ENCODE results near the gene CD44.

The CD44 gene

DNA sequence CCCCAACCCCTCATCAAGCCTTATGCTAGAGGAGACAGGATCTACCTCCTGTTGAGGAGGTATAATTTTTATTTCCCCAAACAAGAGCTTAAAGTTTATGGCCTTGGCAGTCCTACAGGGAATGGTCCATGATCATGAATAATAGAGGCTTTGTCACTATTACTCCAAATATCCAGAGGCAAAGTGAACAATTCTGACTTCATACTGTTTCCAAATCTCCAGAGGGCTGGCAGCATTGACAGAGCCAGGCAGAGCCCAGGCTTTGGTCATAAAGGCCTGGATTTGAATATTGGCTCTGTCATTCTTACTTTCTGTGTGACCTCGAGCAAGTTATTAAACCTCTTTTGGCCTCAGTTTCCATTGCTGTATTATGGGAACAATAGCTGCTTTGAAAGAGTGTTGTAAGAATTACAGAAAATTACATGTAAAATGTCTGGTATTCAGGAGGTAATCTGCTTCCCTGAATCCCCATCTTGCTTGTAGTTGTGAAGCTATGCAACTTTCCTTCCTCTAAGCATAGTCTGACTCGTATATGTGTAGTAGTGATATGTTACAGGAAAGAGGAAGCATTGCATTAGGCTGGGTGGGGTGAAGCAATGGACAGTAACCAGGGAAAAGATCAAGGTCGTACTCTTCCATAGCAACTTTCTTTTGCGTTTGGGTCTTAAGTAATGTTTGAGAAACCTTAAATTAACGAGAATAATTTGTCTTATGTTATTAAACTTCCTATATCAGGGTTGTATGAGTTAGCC, 88.8 kb downstream of the CD44 start:
- no peak overlapping the region for H3K4me3 Mint-ChIP-seq

DNA sequence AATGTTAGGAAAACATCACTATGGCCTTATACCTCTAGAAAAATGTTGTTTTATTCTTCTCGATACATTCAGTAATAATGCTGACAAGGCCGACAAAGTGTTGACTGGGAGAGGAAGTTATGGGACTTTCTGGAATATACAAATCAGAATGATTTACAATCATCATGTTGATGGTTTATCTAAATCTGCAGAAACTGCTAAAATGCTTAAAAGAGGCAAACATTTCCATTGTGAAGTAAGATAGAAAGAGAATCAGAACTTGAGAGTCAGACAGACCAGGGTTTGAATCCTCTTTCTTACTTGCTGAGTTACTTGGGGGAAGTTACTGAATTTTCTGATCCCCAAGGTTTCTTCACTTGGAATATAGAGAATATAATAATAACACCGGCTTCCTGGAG, 89.4 kb downstream of the CD44 start:
- no peak for DNase-seq
- Mint-ChIP-seq H3K27ac (no peak overlapping the region), H3K36me3 (ENCODE audit: low read depth) (peaks cover 97% of the 10 kb centered on the region), H3K4me3 (no peak overlapping the region), H3K9me3 (peaks cover 7% of the 10 kb centered on the region), H3K4me1 (ENCODE audit: low read depth) (peaks cover 34% of the 10 kb centered on the region), H3K27me3 (no peaks in the 10 kb centered on the region)

More for the DNA sequence above, 88.8 kb downstream of the CD44 start:
- no peaks in the 10 kb centered on the region for H3K27me3 Mint-ChIP-seq
- peaks cover 100% of the 10 kb centered on the region for H3K36me3 Mint-ChIP-seq (ENCODE audit: low read depth)
- no peak for DNase-seq
- peak overlapping the region; percentile 83 for H3K27ac Mint-ChIP-seq
- H3K9me3 Mint-ChIP-seq, result peaks cover 7% of the 10 kb centered on the region
- H3K4me1 Mint-ChIP-seq (ENCODE audit: low read depth), result peaks cover 32% of the 10 kb centered on the region

DNA sequence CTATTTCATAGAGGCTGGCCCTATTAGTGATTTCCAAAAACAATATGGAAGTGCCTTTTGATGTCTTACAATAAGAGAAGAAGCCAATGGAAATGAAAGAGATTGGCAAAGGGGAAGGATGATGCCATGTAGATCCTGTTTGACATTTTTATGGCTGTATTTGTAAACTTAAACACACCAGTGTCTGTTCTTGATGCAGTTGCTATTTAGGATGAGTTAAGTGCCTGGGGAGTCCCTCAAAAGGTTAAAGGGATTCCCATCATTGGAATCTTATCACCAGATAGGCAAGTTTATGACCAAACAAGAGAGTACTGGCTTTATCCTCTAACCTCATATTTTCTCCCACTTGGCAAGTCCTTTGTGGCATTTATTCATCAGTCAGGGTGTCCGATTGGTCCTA, 91.4 kb downstream of the CD44 start:
- H3K27me3 Mint-ChIP-seq, result no peaks in the 10 kb centered on the region
- H3K4me3 Mint-ChIP-seq, result no peak overlapping the region
- H3K36me3 Mint-ChIP-seq (ENCODE audit: low read depth), result peaks cover 88% of the 10 kb centered on the region
- peak overlapping the region; percentile 19 for H3K27ac Mint-ChIP-seq
- H3K9me3 Mint-ChIP-seq, result peaks cover 23% of the 10 kb centered on the region
- no peak for DNase-seq
- H3K4me1 Mint-ChIP-seq (ENCODE audit: low read depth), result peaks cover 52% of the 10 kb centered on the region

DNA sequence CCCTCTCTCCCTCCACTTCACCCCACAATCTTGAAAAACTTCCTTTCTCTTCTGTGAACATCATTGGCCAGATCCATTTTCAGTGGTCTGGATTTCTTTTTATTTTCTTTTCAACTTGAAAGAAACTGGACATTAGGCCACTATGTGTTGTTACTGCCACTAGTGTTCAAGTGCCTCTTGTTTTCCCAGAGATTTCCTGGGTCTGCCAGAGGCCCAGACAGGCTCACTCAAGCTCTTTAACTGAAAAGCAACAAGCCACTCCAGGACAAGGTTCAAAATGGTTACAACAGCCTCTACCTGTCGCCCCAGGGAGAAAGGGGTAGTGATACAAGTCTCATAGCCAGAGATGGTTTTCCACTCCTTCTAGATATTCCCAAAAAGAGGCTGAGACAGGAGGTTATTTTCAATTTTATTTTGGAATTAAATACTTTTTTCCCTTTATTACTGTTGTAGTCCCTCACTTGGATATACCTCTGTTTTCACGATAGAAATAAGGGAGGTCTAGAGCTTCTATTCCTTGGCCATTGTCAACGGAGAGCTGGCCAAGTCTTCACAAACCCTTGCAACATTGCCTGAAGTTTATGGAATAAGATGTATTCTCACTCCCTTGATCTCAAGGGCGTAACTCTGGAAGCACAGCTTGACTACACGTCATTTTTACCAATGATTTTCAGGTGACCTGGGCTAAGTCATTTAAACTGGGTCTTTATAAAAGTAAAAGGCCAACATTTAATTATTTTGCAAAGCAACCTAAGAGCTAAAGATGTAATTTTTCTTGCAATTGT, 92.3 kb downstream of the CD44 start:
- peaks cover 57% of the 10 kb centered on the region for H3K4me1 Mint-ChIP-seq (ENCODE audit: low read depth)

DNA sequence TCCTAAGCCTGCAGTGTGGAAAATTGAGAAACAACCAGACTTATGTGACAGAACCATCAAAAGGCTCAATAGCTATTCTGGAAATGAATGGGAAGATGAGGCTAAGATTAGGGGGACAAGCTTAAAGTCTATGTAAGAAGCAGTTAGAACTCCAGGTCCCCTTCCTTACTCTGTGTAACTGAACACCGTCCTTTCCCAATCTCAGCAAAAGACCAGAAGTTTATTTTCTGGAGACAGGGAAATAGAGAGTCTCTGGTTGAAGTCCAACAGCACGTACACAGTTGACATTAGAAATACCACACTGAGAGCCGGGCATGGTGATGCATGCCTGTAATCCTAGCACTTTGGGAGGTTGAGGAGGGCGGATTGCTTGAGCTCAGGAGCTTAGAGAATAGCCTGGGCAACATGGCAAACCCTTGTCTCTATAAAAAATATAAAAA, 93.9 kb downstream of the CD44 start:
- Mint-ChIP-seq H3K27me3 (no peaks in the 10 kb centered on the region), H3K36me3 (ENCODE audit: low read depth) (peaks cover 63% of the 10 kb centered on the region), H3K4me3 (no peak overlapping the region), H3K9me3 (peaks cover 24% of the 10 kb centered on the region), H3K4me1 (ENCODE audit: low read depth) (peaks cover 65% of the 10 kb centered on the region), H3K27ac (peak overlapping the region; percentile 0)
- no peak for DNase-seq

More for the DNA sequence above, 92.3 kb downstream of the CD44 start:
- H3K27me3 Mint-ChIP-seq, result no peaks in the 10 kb centered on the region
- H3K4me3 Mint-ChIP-seq, result no peak overlapping the region
- peaks cover 80% of the 10 kb centered on the region for H3K36me3 Mint-ChIP-seq (ENCODE audit: low read depth)
- peaks cover 24% of the 10 kb centered on the region for H3K9me3 Mint-ChIP-seq
- no peak for DNase-seq
- H3K27ac Mint-ChIP-seq, result no peak overlapping the region

DNA sequence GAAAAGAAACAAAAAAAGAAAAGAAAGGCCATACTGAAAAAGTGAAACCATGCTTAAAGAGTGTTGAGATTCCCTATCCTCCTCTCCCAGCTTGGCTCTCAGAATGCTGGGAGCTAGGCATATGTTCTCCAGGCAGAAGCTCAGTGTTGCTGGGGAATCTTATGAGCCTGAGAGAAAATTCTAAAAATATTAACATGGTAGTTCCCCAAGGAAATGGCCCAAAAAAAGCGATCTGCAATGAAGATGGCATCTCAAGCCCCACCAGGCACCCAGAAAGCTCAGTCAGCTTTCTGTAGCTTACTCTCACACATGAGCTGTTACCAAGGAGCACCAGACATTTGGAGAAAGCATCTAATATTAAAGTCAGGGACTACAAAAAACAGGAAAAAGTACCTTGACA, 94.5 kb downstream of the CD44 start:
- peaks cover 24% of the 10 kb centered on the region for H3K9me3 Mint-ChIP-seq
- peaks cover 57% of the 10 kb centered on the region for H3K36me3 Mint-ChIP-seq (ENCODE audit: low read depth)
- peak overlapping the region; percentile 26 for H3K27ac Mint-ChIP-seq
- H3K4me3 Mint-ChIP-seq, result no peak overlapping the region
- no peak for DNase-seq
- peaks cover 67% of the 10 kb centered on the region for H3K4me1 Mint-ChIP-seq (ENCODE audit: low read depth)
- H3K27me3 Mint-ChIP-seq, result no peaks in the 10 kb centered on the region

DNA sequence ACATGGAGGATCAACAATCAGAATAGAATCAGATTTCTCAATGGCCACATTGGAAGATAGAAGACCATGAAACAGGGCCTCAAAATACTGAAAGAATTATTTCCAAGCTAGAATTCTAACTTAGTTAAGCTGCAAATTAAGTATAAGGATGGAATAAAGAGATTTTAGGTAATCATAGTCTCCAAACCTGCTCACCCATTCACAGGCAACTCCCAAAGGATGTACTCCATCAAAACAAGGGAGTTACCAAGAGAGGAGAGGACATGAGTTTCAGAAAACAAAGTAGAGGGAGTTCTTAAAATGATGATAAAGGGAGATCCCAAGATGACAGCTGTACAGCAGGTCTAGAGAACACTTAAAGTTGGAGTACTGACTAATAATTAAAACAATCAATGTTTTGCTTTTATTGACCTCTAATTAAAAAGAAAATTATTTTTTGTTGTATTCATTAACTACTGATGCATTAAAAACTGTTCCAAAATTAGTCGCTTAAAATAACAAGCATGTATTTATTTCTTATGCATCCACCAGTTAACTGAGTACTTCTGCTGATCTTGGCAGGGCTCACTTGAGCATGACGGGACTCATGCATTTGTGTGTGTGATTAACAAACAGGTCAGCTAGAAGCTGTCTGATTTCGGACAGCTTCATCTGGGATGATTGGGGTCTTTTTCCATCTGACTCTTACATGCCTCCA, 95.6 kb downstream of the CD44 start:
- Mint-ChIP-seq H3K9me3 (peaks cover 24% of the 10 kb centered on the region), H3K4me1 (ENCODE audit: low read depth) (peaks cover 72% of the 10 kb centered on the region), H3K27me3 (no peaks in the 10 kb centered on the region), H3K36me3 (ENCODE audit: low read depth) (peaks cover 46% of the 10 kb centered on the region), H3K27ac (no peak overlapping the region), H3K4me3 (no peak overlapping the region)
- DNase-seq, result no peak

DNA sequence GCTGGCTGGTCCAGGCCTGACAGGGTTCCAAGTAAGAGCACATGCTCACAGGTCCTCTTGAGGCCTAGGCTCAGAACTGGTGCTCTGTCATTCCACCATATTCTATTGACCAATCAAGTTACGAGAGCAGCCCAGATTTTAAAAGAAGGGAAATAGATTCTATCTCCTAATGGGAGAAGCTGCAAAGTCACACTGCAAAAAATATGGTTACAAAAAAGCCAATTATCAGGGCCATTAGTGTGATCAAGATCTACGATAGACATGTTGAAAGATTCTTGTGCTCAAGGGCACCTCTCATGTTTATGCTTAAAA, 96.1 kb downstream of the CD44 start:
- no peak for DNase-seq
- Mint-ChIP-seq H3K9me3 (peaks cover 24% of the 10 kb centered on the region), H3K4me1 (ENCODE audit: low read depth) (peaks cover 76% of the 10 kb centered on the region), H3K36me3 (ENCODE audit: low read depth) (peaks cover 41% of the 10 kb centered on the region), H3K27me3 (no peaks in the 10 kb centered on the region), H3K27ac (peak overlapping the region; percentile 26), H3K4me3 (no peak overlapping the region)

DNA sequence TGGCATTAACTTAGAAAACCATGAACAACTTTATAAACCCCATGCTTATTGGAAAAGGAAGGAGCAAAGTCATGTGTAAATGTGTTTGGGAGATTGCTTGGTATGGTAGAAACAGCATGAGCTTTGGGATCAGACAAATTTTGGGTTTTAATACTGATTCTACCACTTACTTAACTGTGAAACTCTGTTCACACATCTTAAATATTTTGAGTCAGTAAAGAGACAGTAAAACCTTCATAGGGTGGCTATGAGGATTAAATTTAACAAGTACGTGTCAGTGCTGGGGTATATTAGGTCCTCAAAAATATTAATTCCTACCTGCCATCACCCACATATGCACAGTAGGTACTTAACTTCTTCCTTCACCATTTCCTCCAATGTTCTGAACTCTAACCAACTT, 96.5 kb downstream of the CD44 start:
- H3K36me3 Mint-ChIP-seq (ENCODE audit: low read depth), result peaks cover 37% of the 10 kb centered on the region
- no peak overlapping the region for H3K4me3 Mint-ChIP-seq
- DNase-seq, result no peak
- H3K27me3 Mint-ChIP-seq, result no peaks in the 10 kb centered on the region
- peak overlapping the region; percentile 58 for H3K27ac Mint-ChIP-seq
- H3K4me1 Mint-ChIP-seq (ENCODE audit: low read depth), result peaks cover 75% of the 10 kb centered on the region
- peaks cover 24% of the 10 kb centered on the region for H3K9me3 Mint-ChIP-seq

DNA sequence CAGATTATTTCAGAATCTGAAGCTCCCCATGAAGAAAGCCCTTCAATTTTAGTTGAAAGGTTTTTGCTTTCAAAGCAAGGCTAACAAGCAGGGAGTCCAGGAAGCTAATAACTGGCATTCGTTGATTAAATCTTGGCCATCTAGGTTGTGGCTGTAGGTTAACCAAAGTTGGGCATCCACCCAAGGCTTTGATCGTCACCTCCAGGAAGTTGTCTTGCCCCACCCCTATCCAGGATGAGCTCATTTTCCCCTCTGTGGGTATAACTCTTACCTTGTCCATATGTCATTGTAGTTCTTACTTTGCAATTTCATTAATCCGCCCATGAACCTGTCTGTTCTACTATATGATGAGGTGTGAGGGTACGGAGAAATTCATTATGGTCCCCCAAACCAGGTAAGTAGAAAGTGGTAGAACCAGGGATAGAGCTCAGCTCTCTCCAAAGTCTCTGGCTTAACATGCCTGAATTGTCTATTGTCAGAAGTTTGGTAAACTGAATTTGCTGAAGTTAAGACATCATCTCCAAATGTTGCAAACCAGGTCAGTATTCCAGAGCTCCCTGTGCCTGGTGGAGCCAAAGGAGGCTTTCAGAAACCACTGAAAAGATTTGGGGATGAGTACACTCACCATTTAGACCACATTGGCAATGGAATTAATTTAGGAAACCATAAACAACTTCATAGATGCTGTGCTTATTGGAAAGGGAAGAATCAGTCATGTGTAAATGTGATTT, 97.1 kb downstream of the CD44 start:
- H3K4me1 Mint-ChIP-seq (ENCODE audit: low read depth), result peaks cover 77% of the 10 kb centered on the region
- no peak for DNase-seq
- H3K9me3 Mint-ChIP-seq, result peaks cover 24% of the 10 kb centered on the region
- peak overlapping the region; percentile 58 for H3K27ac Mint-ChIP-seq
- H3K36me3 Mint-ChIP-seq (ENCODE audit: low read depth), result peaks cover 31% of the 10 kb centered on the region
- no peak overlapping the region for H3K4me3 Mint-ChIP-seq
- H3K27me3 Mint-ChIP-seq, result no peaks in the 10 kb centered on the region

DNA sequence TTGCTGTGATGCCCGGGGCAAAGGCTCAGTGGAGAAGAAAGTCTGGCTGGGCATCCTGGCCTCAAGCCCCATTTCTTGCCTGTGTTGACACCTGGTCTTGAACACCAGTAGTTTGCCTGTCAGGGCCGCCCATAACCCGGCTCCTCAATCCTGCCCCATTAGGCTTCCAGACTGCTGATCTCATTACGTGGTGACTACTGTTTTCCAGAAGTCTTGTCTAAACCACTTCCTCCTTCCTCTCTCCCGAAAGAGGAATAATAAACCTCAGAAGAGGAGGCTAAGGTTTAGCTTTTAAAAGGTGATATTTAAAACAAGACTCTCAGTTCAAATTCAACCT, 97.7 kb downstream of the CD44 start:
- H3K4me1 Mint-ChIP-seq (ENCODE audit: low read depth), result peaks cover 78% of the 10 kb centered on the region
- no peak for DNase-seq

DNA sequence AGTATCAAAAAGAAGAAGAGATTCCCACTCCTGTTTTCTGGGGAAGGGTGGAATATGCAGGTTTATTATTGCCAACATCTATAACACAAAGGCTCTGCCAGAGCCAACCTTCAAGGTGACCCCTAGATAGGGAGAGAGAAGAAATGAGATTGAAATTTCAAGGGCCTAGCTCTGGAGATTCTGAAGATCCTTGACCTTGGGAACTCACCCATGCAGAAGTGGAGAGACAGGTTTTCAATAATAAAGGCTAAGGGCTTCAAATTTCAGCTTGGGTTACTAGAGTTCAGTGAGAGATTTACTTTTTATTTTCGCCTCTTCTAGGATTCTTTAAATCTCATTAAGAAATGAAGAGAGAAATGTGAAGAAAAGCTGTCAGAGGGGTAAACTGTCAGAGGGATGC, 98.4 kb downstream of the CD44 start:
- no peak overlapping the region for H3K27ac Mint-ChIP-seq

More for the DNA sequence above, 97.7 kb downstream of the CD44 start:
- Mint-ChIP-seq H3K9me3 (peaks cover 24% of the 10 kb centered on the region), H3K4me3 (no peak overlapping the region), H3K27ac (peak overlapping the region; percentile 58), H3K27me3 (no peaks in the 10 kb centered on the region), H3K36me3 (ENCODE audit: low read depth) (peaks cover 26% of the 10 kb centered on the region)

DNA sequence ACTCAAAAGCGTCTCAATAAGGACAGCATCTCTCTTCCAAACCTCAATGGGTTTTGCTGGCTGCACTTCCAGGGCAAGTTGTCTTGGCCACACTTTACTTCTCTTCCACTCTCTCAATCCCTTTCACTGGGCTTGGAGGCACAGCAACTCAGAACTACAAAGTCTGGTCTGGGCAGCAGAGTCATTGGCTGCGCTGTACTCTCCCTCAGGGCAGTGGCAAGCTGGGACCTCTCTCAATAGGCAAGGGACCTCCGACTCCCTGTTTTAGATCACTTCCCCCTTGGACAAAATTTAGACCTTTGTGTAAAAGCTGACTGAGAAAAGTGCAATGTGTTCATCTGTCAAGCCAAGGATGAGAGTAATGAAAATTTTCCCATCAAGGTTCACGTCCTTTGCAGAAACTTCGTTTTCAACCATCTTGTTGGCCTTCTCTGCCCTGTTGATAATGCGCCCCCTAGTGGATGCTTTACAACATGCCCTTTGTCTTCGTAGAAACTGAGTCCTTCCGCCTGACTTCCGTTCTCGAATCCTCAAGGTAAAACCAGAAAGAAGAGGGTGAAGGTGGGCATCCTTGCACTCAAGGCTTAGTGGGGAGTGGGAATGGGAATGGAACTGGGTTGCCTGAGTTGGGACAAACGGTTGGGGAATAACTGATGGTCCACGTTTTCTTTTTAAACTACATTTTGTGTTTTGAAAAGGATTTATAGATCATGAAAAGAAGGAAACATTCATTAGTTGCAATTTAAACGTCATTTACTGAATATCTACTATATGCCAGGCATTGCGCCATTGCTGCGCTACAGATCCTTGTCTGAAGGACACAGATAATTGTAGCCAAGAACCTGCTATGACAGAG, 99.1 kb downstream of the CD44 start:
- no peak for DNase-seq
- Mint-ChIP-seq H3K4me3 (no peak overlapping the region), H3K4me1 (ENCODE audit: low read depth) (peaks cover 79% of the 10 kb centered on the region), H3K36me3 (ENCODE audit: low read depth) (peaks cover 12% of the 10 kb centered on the region), H3K27me3 (no peaks in the 10 kb centered on the region), H3K9me3 (peaks cover 17% of the 10 kb centered on the region), H3K27ac (no peak overlapping the region)

More for the DNA sequence above, 98.4 kb downstream of the CD44 start:
- Mint-ChIP-seq H3K36me3 (ENCODE audit: low read depth) (peaks cover 19% of the 10 kb centered on the region), H3K27me3 (no peaks in the 10 kb centered on the region), H3K9me3 (peaks cover 21% of the 10 kb centered on the region), H3K4me3 (no peak overlapping the region), H3K4me1 (ENCODE audit: low read depth) (peaks cover 78% of the 10 kb centered on the region)
- no peak for DNase-seq

All from activated T-cell treated with anti-CD3 and anti-CD28 coated beads, Interleukin-2, amount 50 U/mL, for 24 hours (primary cell).